Measurements from ENCODE around the gene ARL6IP5.

DNA sequence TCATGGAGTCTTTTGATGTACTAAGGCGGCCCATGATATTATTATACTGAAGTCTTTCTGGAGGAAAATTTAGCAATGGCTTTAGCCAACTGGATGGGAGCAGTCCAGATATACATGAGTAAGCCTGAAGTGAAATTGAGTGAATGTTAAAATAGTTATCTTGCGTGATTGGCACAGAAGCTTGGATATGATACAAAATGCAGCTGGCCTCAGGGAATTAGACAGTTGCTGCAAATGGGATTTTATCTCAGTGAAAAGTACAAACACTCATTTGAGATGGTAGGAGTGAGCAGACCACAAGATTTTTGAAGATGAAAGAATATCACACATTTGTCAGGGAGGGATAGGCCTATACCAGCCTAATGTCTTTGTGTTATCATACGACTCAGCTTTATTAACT, 28.8 kb downstream of the ARL6IP5 start:
- no peak for TF ChIP-seq CTCF (IDR thresholded peaks at IDR 0.05; ENCODE audit: low read depth, low read length, missing input control)
- no peak for TF ChIP-seq JUND (IDR thresholded peaks at IDR 0.05)
- no peak for TF ChIP-seq GABPA (IDR thresholded peaks at IDR 0.05 in 1 of 2, conservative IDR thresholded peaks at IDR 0.05 in 1 of 2)
- no peak for TF ChIP-seq FOXA1 (IDR thresholded peaks at IDR 0.05)
- TF ChIP-seq MAX (IDR thresholded peaks at IDR 0.05) = no peak
- TF ChIP-seq, protein P1, sequence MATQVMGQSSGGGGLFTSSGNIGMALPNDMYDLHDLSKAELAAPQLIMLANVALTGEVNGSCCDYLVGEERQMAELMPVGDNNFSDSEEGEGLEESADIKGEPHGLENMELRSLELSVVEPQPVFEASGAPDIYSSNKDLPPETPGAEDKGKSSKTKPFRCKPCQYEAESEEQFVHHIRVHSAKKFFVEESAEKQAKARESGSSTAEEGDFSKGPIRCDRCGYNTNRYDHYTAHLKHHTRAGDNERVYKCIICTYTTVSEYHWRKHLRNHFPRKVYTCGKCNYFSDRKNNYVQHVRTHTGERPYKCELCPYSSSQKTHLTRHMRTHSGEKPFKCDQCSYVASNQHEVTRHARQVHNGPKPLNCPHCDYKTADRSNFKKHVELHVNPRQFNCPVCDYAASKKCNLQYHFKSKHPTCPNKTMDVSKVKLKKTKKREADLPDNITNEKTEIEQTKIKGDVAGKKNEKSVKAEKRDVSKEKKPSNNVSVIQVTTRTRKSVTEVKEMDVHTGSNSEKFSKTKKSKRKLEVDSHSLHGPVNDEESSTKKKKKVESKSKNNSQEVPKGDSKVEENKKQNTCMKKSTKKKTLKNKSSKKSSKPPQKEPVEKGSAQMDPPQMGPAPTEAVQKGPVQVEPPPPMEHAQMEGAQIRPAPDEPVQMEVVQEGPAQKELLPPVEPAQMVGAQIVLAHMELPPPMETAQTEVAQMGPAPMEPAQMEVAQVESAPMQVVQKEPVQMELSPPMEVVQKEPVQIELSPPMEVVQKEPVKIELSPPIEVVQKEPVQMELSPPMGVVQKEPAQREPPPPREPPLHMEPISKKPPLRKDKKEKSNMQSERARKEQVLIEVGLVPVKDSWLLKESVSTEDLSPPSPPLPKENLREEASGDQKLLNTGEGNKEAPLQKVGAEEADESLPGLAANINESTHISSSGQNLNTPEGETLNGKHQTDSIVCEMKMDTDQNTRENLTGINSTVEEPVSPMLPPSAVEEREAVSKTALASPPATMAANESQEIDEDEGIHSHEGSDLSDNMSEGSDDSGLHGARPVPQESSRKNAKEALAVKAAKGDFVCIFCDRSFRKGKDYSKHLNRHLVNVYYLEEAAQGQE (IDR thresholded peaks at IDR 0.05) = no peak
- TF ChIP-seq TAF1 (conservative IDR thresholded peaks at IDR 0.05) = no peak
- no peak for TF ChIP-seq YY1 (IDR thresholded peaks at IDR 0.05)
- no peak for TF ChIP-seq SP1 (IDR thresholded peaks at IDR 0.05)
- no peak for TF ChIP-seq RXRA (IDR thresholded peaks at IDR 0.05)
- TF ChIP-seq RAD21 (IDR thresholded peaks at IDR 0.05) = no peak
- TF ChIP-seq, protein P2, sequence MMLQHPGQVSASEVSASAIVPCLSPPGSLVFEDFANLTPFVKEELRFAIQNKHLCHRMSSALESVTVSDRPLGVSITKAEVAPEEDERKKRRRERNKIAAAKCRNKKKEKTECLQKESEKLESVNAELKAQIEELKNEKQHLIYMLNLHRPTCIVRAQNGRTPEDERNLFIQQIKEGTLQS (IDR thresholded peaks at IDR 0.05) = no peak
- no peak for TF ChIP-seq ZBTB33 (IDR thresholded peaks at IDR 0.05)
